WTC11 (cell line): ENCODE data around the gene TMEM18. TPM values are rescaled to one million over a fixed set of nuclear protein-coding genes. Genes with fewer than 3 reads are reported as not detected.

Source experiments
- ATF1 ChIP-seq: sonication (generic); formaldehyde crosslinking; IDR thresholded peaks from 2 replicates; pipeline ENCODE4 v1.8.1; 2023; ENCODE audit warnings: mild to moderate bottlenecking, moderate library complexity, missing genetic modification reagents
- ATF6 ChIP-seq: sonication (generic); formaldehyde crosslinking; IDR thresholded peaks from 2 replicates; pipeline ENCODE4 v1.8.1; 2023; ENCODE audit warnings: mild to moderate bottlenecking, missing genetic modification reagents
- CREM ChIP-seq: sonication (generic); formaldehyde crosslinking; IDR thresholded peaks from 2 replicates; pipeline ENCODE4 v1.8.1; 2022; ENCODE audit warnings: mild to moderate bottlenecking, missing genetic modification reagents, moderate library complexity
- E2F4 ChIP-seq: sonication (generic); formaldehyde crosslinking; IDR thresholded peaks from 2 replicates; pipeline ENCODE4 v1.8.1; 2022; ENCODE audit warnings: low read depth, mild to moderate bottlenecking, moderate library complexity, missing genetic modification reagents, borderline replicate concordance
- ESRRA ChIP-seq: sonication (generic); formaldehyde crosslinking; IDR thresholded peaks from 2 replicates; pipeline ENCODE4 v1.8.1; 2022; ENCODE audit warnings: mild to moderate bottlenecking, missing genetic modification reagents, borderline replicate concordance
- FOXP1 ChIP-seq: sonication (generic); formaldehyde crosslinking; IDR thresholded peaks from 2 replicates; pipeline ENCODE4 v1.8.0; 2022; ENCODE audit warnings: missing genetic modification reagents, mild to moderate bottlenecking, moderate library complexity, borderline replicate concordance
- KAT7 ChIP-seq: sonication (generic); formaldehyde crosslinking; IDR thresholded peaks from 2 replicates; pipeline ENCODE4 v1.8.1; 2023; ENCODE audit warnings: missing genetic modification reagents, mild to moderate bottlenecking, borderline replicate concordance
- MXD4 ChIP-seq: fragments of 250-450 bp; sonication (Bioruptor Pico); IDR thresholded peaks from 2 replicates; pipeline ENCODE4 v1.8.0; 2021; ENCODE audit warnings: mild to moderate bottlenecking, moderate library complexity, borderline replicate concordance
- NFE2L1 ChIP-seq: sonication (generic); formaldehyde crosslinking; IDR thresholded peaks from 2 replicates; pipeline ENCODE4 v1.8.1; 2023; ENCODE audit warnings: missing genetic modification reagents
- NFYB ChIP-seq: sonication (generic); formaldehyde crosslinking; conservative IDR thresholded peaks from 2 replicates; pipeline ENCODE4 v1.8.0; 2022; ENCODE audit warnings: low read depth, missing genetic modification reagents
- OVOL2 ChIP-seq: fragments of 250-450 bp; sonication (Bioruptor Pico); IDR thresholded peaks from 2 replicates; pipeline ENCODE4 v1.9.0; 2021; ENCODE audit warnings: mild to moderate bottlenecking, borderline replicate concordance
- PRRX2 ChIP-seq: fragments of 250-450 bp; sonication (Bioruptor Pico); IDR thresholded peaks from 2 replicates; pipeline ENCODE4 v1.8.0; 2021; ENCODE audit warnings: mild to moderate bottlenecking
- TEAD1 ChIP-seq: sonication (generic); formaldehyde crosslinking; IDR thresholded peaks from 2 replicates; pipeline ENCODE4 v1.8.0; 2022; ENCODE audit warnings: mild to moderate bottlenecking, missing genetic modification reagents
- USF1 ChIP-seq: sonication (generic); formaldehyde crosslinking; IDR thresholded peaks from 2 replicates; pipeline ENCODE4 v1.8.0; 2022; ENCODE audit warnings: mild to moderate bottlenecking, missing genetic modification reagents
- ZNF121 ChIP-seq: sonication (generic); formaldehyde crosslinking; IDR thresholded peaks from 2 replicates; pipeline ENCODE4 v1.8.0; 2023; ENCODE audit warnings: missing genetic modification reagents
- ZNF263 ChIP-seq: sonication (generic); formaldehyde crosslinking; IDR thresholded peaks from 2 replicates; pipeline ENCODE4 v1.8.1; 2022; ENCODE audit warnings: low read depth, mild to moderate bottlenecking, moderate library complexity, missing genetic modification reagents
- ZNF425 ChIP-seq: fragments of 250-450 bp; sonication (Bioruptor Pico); conservative IDR thresholded peaks from 2 replicates; pipeline ENCODE4 v1.9.0; 2021; ENCODE audit warnings: mild to moderate bottlenecking
- total RNA-seq: library from RNA; stranded (reverse); gene quantifications from 3 replicates; pipeline ENCODE4 v1.2.3, GENCODE V29; 2021
- TF ChIP-seq, protein P1 (sequence below): sonication (generic); formaldehyde crosslinking; IDR thresholded peaks from 2 replicates; pipeline ENCODE4 v1.8.1; 2023; ENCODE audit warnings: mild to moderate bottlenecking, missing genetic modification reagents, moderate library complexity
- TF ChIP-seq, protein P2 (sequence below): sonication (generic); formaldehyde crosslinking; IDR thresholded peaks from 2 replicates; pipeline ENCODE4 v1.8.1; 2023; ENCODE audit warnings: mild to moderate bottlenecking, moderate library complexity, missing genetic modification reagents
- TF ChIP-seq, protein P3 (sequence below): fragments of 250-450 bp; sonication (Bioruptor Pico); IDR thresholded peaks from 2 replicates; pipeline ENCODE4 v1.8.0; 2021; ENCODE audit warnings: mild to moderate bottlenecking
- TF ChIP-seq, protein P4 (sequence below): sonication (generic); formaldehyde crosslinking; IDR thresholded peaks from 2 replicates; pipeline ENCODE4 v1.8.1; 2023; ENCODE audit warnings: mild to moderate bottlenecking, missing genetic modification reagents, borderline replicate concordance
- TF ChIP-seq, protein P5 (sequence below): fragments of 200-600 bp; IDR thresholded peaks from 2 replicates; pipeline ENCODE4 v1.8.0; 2022; ENCODE audit warnings: antibody characterized with exemption

TMEM18 gene
- total RNA-seq, 1 experiment from 2014 or later, result 24.0 TPM

DNA sequence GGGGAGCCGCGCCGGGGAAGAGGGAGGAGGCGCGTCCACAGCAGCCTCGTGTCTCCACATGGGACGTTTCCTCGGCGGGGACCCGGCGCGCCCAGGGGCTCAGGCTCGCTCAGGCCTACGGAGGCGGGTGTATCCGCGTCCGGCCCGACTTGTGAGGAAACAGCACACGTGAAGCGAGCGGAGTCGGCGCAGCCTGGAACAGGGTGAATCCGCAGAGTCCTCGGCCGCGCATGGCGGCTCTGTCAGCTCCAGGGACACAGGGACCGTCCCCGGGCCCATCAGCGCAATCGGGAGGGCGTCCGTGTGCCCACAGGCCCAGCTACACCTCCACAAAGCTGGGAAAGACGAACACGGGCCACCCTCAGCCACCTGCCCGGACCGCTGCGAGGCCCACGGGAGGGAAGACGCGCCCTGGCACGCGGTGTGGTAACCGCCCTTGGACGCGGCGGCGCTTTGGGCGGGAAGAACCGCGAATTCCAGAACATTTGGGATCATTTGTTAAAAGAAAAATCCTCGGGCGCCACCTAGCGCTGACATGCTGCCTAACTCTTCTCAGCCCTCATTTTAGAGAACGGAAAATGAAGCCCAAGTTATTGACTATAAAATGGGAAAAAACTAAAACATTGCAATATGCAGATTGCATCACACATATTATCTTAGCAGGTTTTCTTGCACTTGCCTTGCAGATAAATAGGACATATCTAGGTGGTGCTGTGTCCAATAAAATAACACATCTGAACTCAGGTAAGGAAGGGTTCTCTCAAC, 40.4 kb downstream of the TMEM18 start (continued):
- TF ChIP-seq USF1 (CRISPR knock-in tag) (peak; percentile 88), NFE2L1 (CRISPR knock-in tag) (peak; percentile 99), FOXP1 (peak; percentile 100), PRRX2 (CRISPR knock-in tag) (no peak), ATF6 (CRISPR knock-in tag) (peak; percentile 47; the same call in 1 of the 2 replicates), E2F4 (peak; percentile 93), KAT7 (CRISPR knock-in tag) (no peak), ESRRA (CRISPR knock-in tag) (peak; percentile 97), OVOL2 (no peak), ZNF263 (CRISPR knock-in tag) (peak; percentile 77), ZNF121 (CRISPR knock-in tag) (peak; percentile 94), CREM (CRISPR knock-in tag) (peak; percentile 92), ATF1 (peak; percentile 98), ZNF425 (CRISPR knock-in tag) (no peak), NFYB (CRISPR knock-in tag) (peak; percentile 68), MXD4 (CRISPR knock-in tag) (no peak), TEAD1 (peak; percentile 99)
- TF ChIP-seq, protein P1, sequence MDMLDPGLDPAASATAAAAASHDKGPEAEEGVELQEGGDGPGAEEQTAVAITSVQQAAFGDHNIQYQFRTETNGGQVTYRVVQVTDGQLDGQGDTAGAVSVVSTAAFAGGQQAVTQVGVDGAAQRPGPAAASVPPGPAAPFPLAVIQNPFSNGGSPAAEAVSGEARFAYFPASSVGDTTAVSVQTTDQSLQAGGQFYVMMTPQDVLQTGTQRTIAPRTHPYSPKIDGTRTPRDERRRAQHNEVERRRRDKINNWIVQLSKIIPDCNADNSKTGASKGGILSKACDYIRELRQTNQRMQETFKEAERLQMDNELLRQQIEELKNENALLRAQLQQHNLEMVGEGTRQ, result no peak
- TF ChIP-seq, protein P2, sequence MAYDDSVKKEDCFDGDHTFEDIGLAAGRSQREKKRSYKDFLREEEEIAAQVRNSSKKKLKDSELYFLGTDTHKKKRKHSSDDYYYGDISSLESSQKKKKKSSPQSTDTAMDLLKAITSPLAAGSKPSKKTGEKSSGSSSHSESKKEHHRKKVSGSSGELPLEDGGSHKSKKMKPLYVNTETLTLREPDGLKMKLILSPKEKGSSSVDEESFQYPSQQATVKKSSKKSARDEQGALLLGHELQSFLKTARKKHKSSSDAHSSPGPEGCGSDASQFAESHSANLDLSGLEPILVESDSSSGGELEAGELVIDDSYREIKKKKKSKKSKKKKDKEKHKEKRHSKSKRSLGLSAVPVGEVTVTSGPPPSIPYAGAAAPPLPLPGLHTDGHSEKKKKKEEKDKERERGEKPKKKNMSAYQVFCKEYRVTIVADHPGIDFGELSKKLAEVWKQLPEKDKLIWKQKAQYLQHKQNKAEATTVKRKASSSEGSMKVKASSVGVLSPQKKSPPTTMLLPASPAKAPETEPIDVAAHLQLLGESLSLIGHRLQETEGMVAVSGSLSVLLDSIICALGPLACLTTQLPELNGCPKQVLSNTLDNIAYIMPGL (CRISPR knock-in tag), result peak; percentile 96
- TF ChIP-seq, protein P3, sequence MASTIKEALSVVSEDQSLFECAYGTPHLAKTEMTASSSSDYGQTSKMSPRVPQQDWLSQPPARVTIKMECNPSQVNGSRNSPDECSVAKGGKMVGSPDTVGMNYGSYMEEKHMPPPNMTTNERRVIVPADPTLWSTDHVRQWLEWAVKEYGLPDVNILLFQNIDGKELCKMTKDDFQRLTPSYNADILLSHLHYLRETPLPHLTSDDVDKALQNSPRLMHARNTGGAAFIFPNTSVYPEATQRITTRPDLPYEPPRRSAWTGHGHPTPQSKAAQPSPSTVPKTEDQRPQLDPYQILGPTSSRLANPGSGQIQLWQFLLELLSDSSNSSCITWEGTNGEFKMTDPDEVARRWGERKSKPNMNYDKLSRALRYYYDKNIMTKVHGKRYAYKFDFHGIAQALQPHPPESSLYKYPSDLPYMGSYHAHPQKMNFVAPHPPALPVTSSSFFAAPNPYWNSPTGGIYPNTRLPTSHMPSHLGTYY (CRISPR knock-in tag), result no peak
- TF ChIP-seq, protein P4, sequence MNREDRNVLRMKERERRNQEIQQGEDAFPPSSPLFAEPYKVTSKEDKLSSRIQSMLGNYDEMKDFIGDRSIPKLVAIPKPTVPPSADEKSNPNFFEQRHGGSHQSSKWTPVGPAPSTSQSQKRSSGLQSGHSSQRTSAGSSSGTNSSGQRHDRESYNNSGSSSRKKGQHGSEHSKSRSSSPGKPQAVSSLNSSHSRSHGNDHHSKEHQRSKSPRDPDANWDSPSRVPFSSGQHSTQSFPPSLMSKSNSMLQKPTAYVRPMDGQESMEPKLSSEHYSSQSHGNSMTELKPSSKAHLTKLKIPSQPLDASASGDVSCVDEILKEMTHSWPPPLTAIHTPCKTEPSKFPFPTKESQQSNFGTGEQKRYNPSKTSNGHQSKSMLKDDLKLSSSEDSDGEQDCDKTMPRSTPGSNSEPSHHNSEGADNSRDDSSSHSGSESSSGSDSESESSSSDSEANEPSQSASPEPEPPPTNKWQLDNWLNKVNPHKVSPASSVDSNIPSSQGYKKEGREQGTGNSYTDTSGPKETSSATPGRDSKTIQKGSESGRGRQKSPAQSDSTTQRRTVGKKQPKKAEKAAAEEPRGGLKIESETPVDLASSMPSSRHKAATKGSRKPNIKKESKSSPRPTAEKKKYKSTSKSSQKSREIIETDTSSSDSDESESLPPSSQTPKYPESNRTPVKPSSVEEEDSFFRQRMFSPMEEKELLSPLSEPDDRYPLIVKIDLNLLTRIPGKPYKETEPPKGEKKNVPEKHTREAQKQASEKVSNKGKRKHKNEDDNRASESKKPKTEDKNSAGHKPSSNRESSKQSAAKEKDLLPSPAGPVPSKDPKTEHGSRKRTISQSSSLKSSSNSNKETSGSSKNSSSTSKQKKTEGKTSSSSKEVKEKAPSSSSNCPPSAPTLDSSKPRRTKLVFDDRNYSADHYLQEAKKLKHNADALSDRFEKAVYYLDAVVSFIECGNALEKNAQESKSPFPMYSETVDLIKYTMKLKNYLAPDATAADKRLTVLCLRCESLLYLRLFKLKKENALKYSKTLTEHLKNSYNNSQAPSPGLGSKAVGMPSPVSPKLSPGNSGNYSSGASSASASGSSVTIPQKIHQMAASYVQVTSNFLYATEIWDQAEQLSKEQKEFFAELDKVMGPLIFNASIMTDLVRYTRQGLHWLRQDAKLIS (CRISPR knock-in tag), result peak; percentile 99; the same call in 1 of the 2 replicates
- TF ChIP-seq, protein P5, sequence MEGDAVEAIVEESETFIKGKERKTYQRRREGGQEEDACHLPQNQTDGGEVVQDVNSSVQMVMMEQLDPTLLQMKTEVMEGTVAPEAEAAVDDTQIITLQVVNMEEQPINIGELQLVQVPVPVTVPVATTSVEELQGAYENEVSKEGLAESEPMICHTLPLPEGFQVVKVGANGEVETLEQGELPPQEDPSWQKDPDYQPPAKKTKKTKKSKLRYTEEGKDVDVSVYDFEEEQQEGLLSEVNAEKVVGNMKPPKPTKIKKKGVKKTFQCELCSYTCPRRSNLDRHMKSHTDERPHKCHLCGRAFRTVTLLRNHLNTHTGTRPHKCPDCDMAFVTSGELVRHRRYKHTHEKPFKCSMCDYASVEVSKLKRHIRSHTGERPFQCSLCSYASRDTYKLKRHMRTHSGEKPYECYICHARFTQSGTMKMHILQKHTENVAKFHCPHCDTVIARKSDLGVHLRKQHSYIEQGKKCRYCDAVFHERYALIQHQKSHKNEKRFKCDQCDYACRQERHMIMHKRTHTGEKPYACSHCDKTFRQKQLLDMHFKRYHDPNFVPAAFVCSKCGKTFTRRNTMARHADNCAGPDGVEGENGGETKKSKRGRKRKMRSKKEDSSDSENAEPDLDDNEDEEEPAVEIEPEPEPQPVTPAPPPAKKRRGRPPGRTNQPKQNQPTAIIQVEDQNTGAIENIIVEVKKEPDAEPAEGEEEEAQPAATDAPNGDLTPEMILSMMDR, result peak; percentile 84
